Measurements from ENCODE around the gene UBE4A.

DNA sequence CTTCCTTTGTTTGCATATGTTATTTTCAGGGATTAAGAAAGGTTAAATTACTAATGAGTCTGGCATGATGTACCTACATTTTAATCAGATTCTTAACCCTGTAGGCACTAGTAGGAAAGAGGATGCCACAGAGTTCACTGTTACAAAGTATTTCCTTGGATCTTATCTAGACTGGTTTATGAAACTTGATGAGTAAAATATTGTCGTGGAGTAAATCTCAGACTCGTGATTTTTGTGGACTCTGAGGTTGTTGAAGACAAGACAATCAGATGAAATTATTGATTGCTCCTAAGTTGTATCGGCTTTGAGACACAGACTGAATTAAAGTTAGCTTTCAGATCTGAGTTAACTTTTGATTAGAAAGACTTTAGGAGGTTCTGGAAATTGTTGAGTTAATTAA, 82.9 kb downstream of the UBE4A start:
- TF ChIP-seq, protein P1, sequence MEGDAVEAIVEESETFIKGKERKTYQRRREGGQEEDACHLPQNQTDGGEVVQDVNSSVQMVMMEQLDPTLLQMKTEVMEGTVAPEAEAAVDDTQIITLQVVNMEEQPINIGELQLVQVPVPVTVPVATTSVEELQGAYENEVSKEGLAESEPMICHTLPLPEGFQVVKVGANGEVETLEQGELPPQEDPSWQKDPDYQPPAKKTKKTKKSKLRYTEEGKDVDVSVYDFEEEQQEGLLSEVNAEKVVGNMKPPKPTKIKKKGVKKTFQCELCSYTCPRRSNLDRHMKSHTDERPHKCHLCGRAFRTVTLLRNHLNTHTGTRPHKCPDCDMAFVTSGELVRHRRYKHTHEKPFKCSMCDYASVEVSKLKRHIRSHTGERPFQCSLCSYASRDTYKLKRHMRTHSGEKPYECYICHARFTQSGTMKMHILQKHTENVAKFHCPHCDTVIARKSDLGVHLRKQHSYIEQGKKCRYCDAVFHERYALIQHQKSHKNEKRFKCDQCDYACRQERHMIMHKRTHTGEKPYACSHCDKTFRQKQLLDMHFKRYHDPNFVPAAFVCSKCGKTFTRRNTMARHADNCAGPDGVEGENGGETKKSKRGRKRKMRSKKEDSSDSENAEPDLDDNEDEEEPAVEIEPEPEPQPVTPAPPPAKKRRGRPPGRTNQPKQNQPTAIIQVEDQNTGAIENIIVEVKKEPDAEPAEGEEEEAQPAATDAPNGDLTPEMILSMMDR (IDR thresholded peaks at IDR 0.05), result no peak
- TF ChIP-seq POLR2A (IDR thresholded peaks at IDR 0.05) (no peak), POLR2AphosphoS5 (IDR thresholded peaks at IDR 0.05) (no peak)
